Neutrophil (primary cell): ENCODE measurements around the gene CNTNAP2.

Experiments
- H3K27ac ChIP-seq: fragments of 200-600 bp; sonication (generic); 2 replicates; pipeline ENCODE4 v1.5.1; 2016; ENCODE audit warnings: mild to moderate bottlenecking, moderate library complexity
- H3K27me3 ChIP-seq: fragments of 200-600 bp; sonication (generic); 2 replicates; pipeline ENCODE4 v1.6.0; 2016; ENCODE audit warnings: mild to moderate bottlenecking
- H3K36me3 ChIP-seq: fragments of 200-600 bp; sonication (generic); 2 replicates; pipeline ENCODE4 v1.5.1; 2017
- H3K4me1 ChIP-seq, 2 experiments: fragments of 200-600 bp in 1 of 2; sonication (generic) in 1 of 2; 1 replicate in 1 of 2; 2 replicates in 1 of 2; pipeline versions ENCODE4 v1.5.1 to v1.6.1; 2013 to 2016; ENCODE audit warnings: low read depth in 1 of 2, low read length in 1 of 2, mild to moderate bottlenecking in 1 of 2, moderate library complexity in 1 of 2; ENCODE audit not compliant: control insufficient read depth in 1 of 2, insufficient read depth in 1 of 2
- H3K4me3 ChIP-seq, 2 experiments: fragments of 200-600 bp in 1 of 2; sonication (generic) in 1 of 2; 1 replicate in 1 of 2; 2 replicates in 1 of 2; pipeline ENCODE4 v1.5.1; 2013 to 2016; ENCODE audit warnings: low read depth in 1 of 2, low read length in 1 of 2, mild to moderate bottlenecking in 1 of 2, moderate library complexity in 1 of 2
- H3K9me3 ChIP-seq: fragments of 200-600 bp; sonication (generic); 2 replicates; pipeline ENCODE4 v1.5.1; 2016
- TF ChIP-seq, protein P1 (sequence below): fragments of 200-600 bp; sonication (generic); IDR thresholded peaks from 2 replicates; pipeline ENCODE4 v1.5.1; 2016; ENCODE audit warnings: antibody characterized with exemption

The CNTNAP2 gene

DNA sequence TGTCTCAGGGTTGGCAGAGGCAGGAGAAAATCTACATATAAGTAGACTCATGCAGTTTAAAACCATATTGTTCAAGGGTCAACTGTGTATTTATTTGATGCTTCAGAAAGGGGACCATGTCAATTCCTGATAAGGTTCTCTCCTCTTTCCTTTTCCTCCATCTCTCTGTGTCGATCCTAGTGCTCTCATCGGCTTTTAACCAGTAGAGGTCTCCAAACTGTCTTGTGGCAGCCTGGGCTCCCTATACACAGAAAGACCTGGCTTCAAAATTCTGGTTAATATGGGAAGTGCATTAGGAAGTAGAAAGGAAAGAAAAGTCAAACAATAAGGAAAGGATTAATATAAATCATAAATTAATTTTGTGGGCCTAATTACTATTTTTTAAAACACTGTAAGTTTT is 2169.5 kb downstream of the CNTNAP2 start:
- H3K27ac ChIP-seq = no peak overlapping the region
- H3K4me1 ChIP-seq = no peaks in the 10 kb centered on the region
- no peaks in the 10 kb centered on the region for H3K36me3 ChIP-seq
- H3K9me3 ChIP-seq = no peaks in the 10 kb centered on the region
- H3K27me3 ChIP-seq = no peaks in the 10 kb centered on the region
- TF ChIP-seq, protein P1, sequence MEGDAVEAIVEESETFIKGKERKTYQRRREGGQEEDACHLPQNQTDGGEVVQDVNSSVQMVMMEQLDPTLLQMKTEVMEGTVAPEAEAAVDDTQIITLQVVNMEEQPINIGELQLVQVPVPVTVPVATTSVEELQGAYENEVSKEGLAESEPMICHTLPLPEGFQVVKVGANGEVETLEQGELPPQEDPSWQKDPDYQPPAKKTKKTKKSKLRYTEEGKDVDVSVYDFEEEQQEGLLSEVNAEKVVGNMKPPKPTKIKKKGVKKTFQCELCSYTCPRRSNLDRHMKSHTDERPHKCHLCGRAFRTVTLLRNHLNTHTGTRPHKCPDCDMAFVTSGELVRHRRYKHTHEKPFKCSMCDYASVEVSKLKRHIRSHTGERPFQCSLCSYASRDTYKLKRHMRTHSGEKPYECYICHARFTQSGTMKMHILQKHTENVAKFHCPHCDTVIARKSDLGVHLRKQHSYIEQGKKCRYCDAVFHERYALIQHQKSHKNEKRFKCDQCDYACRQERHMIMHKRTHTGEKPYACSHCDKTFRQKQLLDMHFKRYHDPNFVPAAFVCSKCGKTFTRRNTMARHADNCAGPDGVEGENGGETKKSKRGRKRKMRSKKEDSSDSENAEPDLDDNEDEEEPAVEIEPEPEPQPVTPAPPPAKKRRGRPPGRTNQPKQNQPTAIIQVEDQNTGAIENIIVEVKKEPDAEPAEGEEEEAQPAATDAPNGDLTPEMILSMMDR = no peak
- H3K4me3 ChIP-seq = no peak overlapping the region

DNA sequence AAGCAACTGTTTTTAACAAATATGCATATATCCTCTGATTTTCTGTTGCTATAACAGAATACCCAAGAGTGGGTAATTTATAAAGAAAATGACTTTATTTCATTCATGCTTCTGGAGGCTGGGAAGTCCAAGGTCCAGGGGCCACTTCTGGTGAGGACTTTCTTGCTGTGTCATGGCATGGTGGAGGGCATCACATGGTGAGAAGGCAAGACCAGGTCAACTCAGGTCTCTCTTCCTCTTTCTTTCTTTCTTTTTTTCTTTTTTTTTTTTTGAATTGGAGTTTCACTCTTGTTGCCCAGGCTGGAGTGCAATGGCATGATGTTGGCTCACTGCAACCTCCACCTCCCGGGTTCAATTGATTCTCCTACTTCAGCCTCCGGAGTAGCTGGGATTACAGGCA is 2170.9 kb downstream of the CNTNAP2 start:
- Histone ChIP-seq H3K36me3 (no peaks in the 10 kb centered on the region), H3K9me3 (no peaks in the 10 kb centered on the region), H3K4me1 (no peaks in the 10 kb centered on the region), H3K4me3 (no peak overlapping the region), H3K27me3 (no peaks in the 10 kb centered on the region), H3K27ac (no peak overlapping the region)
- TF ChIP-seq, protein P1 = no peak

DNA sequence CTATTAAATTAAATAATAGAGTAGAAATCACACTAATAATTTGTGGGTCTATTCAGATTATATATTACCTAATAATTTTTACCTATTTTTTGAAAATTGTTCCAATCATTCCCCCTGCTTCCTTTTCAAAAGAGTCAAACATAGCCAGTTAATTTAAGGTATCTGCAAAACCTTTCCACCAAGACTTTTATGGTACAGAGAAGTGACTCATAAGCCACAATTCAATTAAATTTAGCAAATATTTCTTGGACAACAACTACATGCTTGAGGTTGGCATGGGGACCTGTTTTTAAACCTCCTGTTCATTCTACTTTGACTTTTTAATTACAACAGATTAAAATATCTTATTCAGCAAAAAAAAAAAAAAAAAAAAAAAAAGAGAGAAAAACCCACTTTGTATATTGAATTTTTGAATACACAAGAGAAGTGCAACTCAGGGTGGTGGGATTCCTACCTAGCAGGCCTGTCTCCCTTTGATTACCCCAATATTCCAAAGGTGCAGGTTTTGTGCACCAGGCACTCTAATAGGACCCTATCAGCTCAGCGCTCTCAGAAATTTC is 2172.1 kb downstream of the CNTNAP2 start:
- H3K9me3 ChIP-seq = no peaks in the 10 kb centered on the region
- H3K27me3 ChIP-seq = no peaks in the 10 kb centered on the region
- no peaks in the 10 kb centered on the region for H3K36me3 ChIP-seq
- no peaks in the 10 kb centered on the region for H3K4me1 ChIP-seq
- TF ChIP-seq, protein P1 = no peak
- H3K4me3 ChIP-seq = no peak overlapping the region
- H3K27ac ChIP-seq = no peak overlapping the region

DNA sequence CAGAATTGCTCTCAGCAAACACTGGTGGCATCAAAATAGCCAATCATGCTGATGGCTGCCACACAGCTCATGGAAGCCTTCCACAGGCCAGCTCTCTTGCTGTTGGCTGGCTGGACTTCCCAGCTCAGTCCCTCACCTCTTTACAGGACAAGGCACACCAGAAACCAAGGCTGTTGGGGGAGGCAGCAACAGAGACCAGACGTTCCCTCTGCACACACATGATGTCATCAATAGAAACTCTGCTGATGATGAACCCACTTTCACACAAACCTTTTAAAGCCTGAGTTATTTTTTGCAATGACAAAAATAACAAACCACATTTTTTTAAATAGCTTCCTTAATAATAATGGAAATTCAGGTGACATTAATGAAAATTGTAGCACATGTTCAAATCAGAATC is 2173.0 kb downstream of the CNTNAP2 start:
- H3K27me3 ChIP-seq = no peaks in the 10 kb centered on the region
- TF ChIP-seq, protein P1 = no peak
- no peak overlapping the region for H3K27ac ChIP-seq
- H3K36me3 ChIP-seq = no peaks in the 10 kb centered on the region
- no peak overlapping the region for H3K4me3 ChIP-seq
- no peaks in the 10 kb centered on the region for H3K9me3 ChIP-seq
- H3K4me1 ChIP-seq = no peaks in the 10 kb centered on the region

DNA sequence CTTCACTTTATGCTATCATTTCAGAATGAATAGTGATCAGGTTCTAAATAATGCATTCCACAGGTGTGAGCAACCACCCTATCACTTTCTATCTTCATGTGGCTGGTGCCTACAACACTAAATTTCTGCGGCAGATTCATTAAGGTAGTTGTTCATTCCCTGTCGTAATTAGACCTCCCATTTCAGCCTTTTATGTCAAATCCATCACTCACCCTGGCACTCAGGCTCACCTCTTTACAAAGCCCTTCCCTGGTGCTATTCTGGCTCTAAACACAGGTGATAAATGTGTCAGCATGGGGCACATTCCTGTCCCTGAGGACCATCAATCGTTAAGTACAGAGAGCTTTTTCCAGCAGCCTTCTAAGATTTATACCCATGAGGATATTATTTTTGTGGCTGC is 2173.9 kb downstream of the CNTNAP2 start:
- H3K36me3 ChIP-seq = no peaks in the 10 kb centered on the region
- H3K4me3 ChIP-seq = no peak overlapping the region
- no peaks in the 10 kb centered on the region for H3K4me1 ChIP-seq
- H3K9me3 ChIP-seq = no peaks in the 10 kb centered on the region
- H3K27ac ChIP-seq = no peak overlapping the region
- H3K27me3 ChIP-seq = no peaks in the 10 kb centered on the region
- TF ChIP-seq, protein P1 = no peak

DNA sequence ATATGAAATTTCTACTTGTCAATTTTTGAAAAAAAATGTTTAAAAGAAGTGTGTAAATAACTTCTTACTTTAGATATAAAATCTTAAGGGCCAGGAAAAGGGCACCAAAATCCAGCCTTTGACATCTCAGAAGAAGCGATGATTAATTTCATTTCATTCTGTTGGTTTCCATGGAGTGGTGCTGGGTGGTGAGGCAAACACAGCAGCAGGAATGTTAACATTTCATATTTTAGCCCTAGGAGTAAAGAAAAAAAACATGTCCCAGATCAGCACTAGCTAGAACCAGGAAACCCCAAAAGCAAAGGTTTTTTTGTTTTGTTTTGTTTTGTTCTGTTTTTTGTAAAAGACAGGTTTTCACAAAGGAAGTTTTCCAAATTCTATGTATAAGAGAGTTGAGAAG is 2175.2 kb downstream of the CNTNAP2 start:
- no peaks in the 10 kb centered on the region for H3K4me1 ChIP-seq
- no peaks in the 10 kb centered on the region for H3K9me3 ChIP-seq
- H3K4me3 ChIP-seq = no peak overlapping the region
- TF ChIP-seq, protein P1 = no peak
- no peaks in the 10 kb centered on the region for H3K27me3 ChIP-seq
- no peaks in the 10 kb centered on the region for H3K36me3 ChIP-seq
- no peak overlapping the region for H3K27ac ChIP-seq
